ENCODE data around the gene RASL11B.
A peak's percentile ranks its signal among the peaks of the same experiment; 100 is the strongest.

The RASL11B gene

GRCh38 chr4:52912608-52913007 is 50.5 kb downstream of the RASL11B start:
- H2BK15ac ChIP-seq (replicated peaks; ENCODE audit: low read depth): no peak overlapping the region
- H4K5ac ChIP-seq (ENCODE audit: low read length): no peak overlapping the region
- no peak overlapping the region for H3K23ac ChIP-seq (ENCODE audit: low read length)
- H3K79me1 ChIP-seq (ENCODE audit: low read length): no peaks in the 10 kb centered on the region
- H4K8ac ChIP-seq (ENCODE audit: low read depth, low read length): no peak overlapping the region
- H3K4ac ChIP-seq (ENCODE audit: low read depth, low read length): no peak overlapping the region
- no CpG with 5 or more reads among the region's 2 CpGs for WGBS (ENCODE audit: extremely low coverage, insufficient coverage, low lambda C conversion rate)
- H2BK120ac ChIP-seq (ENCODE audit: low read depth, low read length): no peak overlapping the region
- H3K79me2 ChIP-seq (ENCODE audit: control insufficient read depth, insufficient read depth, low read length): no peaks in the 10 kb centered on the region
- no peak overlapping the region for H2AK5ac ChIP-seq (ENCODE audit: low read length)
- H3K18ac ChIP-seq (ENCODE audit: low read length): no peak overlapping the region
- no peak overlapping the region for H3K27ac ChIP-seq (ENCODE audit: low read depth, low read length)
- no peaks in the 10 kb centered on the region for H3K27me3 ChIP-seq (ENCODE audit: insufficient read depth, low read length, poor library complexity)
- H3K4me2 ChIP-seq (ENCODE audit: low read length): no peak overlapping the region
- H3K4me1 ChIP-seq (ENCODE audit: control insufficient read depth, low read depth, low read length): peaks cover 10% of the 10 kb centered on the region
- no peak overlapping the region for H3K56ac ChIP-seq (ENCODE audit: low read length)
- H3K9ac ChIP-seq (ENCODE audit: low read length): no peak overlapping the region
- DNase-seq: peak; percentile 32
- no peak overlapping the region for H2BK5ac ChIP-seq (ENCODE audit: low read length)
- H3K36me3 ChIP-seq (ENCODE audit: control insufficient read depth, insufficient read depth, low read length): no peaks in the 10 kb centered on the region
- no peak overlapping the region for H3K4me3 ChIP-seq (ENCODE audit: low read length)

- peak overlapping the region; percentile 88 for H2BK15ac ChIP-seq (replicated peaks; ENCODE audit: low read depth)
- H3K9ac ChIP-seq (ENCODE audit: low read length): no peak overlapping the region
- H3K79me1 ChIP-seq (ENCODE audit: low read length): no peaks in the 10 kb centered on the region
- no peak overlapping the region for H2AK5ac ChIP-seq (ENCODE audit: low read length)
- H3K56ac ChIP-seq (ENCODE audit: low read length): peak overlapping the region; percentile 64
- H3K18ac ChIP-seq (ENCODE audit: low read length): peak overlapping the region; percentile 92
- H3K27ac ChIP-seq (ENCODE audit: low read depth, low read length): no peak overlapping the region
- no CpG with 5 or more reads among the region's 3 CpGs for WGBS (ENCODE audit: extremely low coverage, insufficient coverage, low lambda C conversion rate)
- H3K4me1 ChIP-seq (ENCODE audit: control insufficient read depth, low read depth, low read length): peaks cover 13% of the 10 kb centered on the region
- H3K36me3 ChIP-seq (ENCODE audit: control insufficient read depth, insufficient read depth, low read length): no peaks in the 10 kb centered on the region
- H3K23ac ChIP-seq (ENCODE audit: low read length): peak overlapping the region; percentile 91
- no peak overlapping the region for H3K4me2 ChIP-seq (ENCODE audit: low read length)
- no peak overlapping the region for H4K8ac ChIP-seq (ENCODE audit: low read depth, low read length)
- H3K4ac ChIP-seq (ENCODE audit: low read depth, low read length): no peak overlapping the region
- H3K79me2 ChIP-seq (ENCODE audit: control insufficient read depth, insufficient read depth, low read length): no peaks in the 10 kb centered on the region
- H4K5ac ChIP-seq (ENCODE audit: low read length): no peak overlapping the region
- no peak overlapping the region for H3K4me3 ChIP-seq (ENCODE audit: low read length)
- H2BK120ac ChIP-seq (ENCODE audit: low read depth, low read length): no peak overlapping the region
- peak; percentile 60 for DNase-seq
- peak overlapping the region; percentile 41 for H2BK5ac ChIP-seq (ENCODE audit: low read length)
- H3K27me3 ChIP-seq (ENCODE audit: insufficient read depth, low read length, poor library complexity): no peaks in the 10 kb centered on the region
Measured at GRCh38 chr4:52914051-52914605, 52.0 kb downstream of the RASL11B start.

GRCh38 chr4:52915191-52915590 is 53.1 kb downstream of the RASL11B start:
- Histone ChIP-seq H2AK5ac (ENCODE audit: low read length) (no peak overlapping the region), H3K79me2 (ENCODE audit: control insufficient read depth, insufficient read depth, low read length) (no peaks in the 10 kb centered on the region), H2BK15ac (replicated peaks; ENCODE audit: low read depth) (peak overlapping the region; percentile 61), H4K8ac (ENCODE audit: low read depth, low read length) (no peak overlapping the region), H3K9ac (ENCODE audit: low read length) (no peak overlapping the region), H4K5ac (ENCODE audit: low read length) (no peak overlapping the region), H3K18ac (ENCODE audit: low read length) (no peak overlapping the region), H3K4me1 (ENCODE audit: control insufficient read depth, low read depth, low read length) (peaks cover 13% of the 10 kb centered on the region), H2BK120ac (ENCODE audit: low read depth, low read length) (no peak overlapping the region), H3K36me3 (ENCODE audit: control insufficient read depth, insufficient read depth, low read length) (no peaks in the 10 kb centered on the region), H3K4me2 (ENCODE audit: low read length) (no peak overlapping the region), H3K23ac (ENCODE audit: low read length) (no peak overlapping the region), H3K27me3 (ENCODE audit: insufficient read depth, low read length, poor library complexity) (no peaks in the 10 kb centered on the region), H3K4ac (ENCODE audit: low read depth, low read length) (no peak overlapping the region), H2BK5ac (ENCODE audit: low read length) (no peak overlapping the region), H3K27ac (ENCODE audit: low read depth, low read length) (no peak overlapping the region), H3K56ac (ENCODE audit: low read length) (no peak overlapping the region), H3K79me1 (ENCODE audit: low read length) (no peaks in the 10 kb centered on the region), H3K4me3 (ENCODE audit: low read length) (no peak overlapping the region)
- no peak for DNase-seq

GRCh38 chr4:52915730-52916300 is 53.7 kb downstream of the RASL11B start:
- Histone ChIP-seq H3K4ac (ENCODE audit: low read depth, low read length) (no peak overlapping the region), H4K8ac (ENCODE audit: low read depth, low read length) (no peak overlapping the region), H3K36me3 (ENCODE audit: control insufficient read depth, insufficient read depth, low read length) (no peaks in the 10 kb centered on the region), H3K9ac (ENCODE audit: low read length) (no peak overlapping the region), H2BK15ac (replicated peaks; ENCODE audit: low read depth) (no peak overlapping the region), H2BK5ac (ENCODE audit: low read length) (no peak overlapping the region), H3K4me2 (ENCODE audit: low read length) (no peak overlapping the region), H3K4me1 (ENCODE audit: control insufficient read depth, low read depth, low read length) (peaks cover 13% of the 10 kb centered on the region), H3K27me3 (ENCODE audit: insufficient read depth, low read length, poor library complexity) (no peaks in the 10 kb centered on the region), H3K4me3 (ENCODE audit: low read length) (no peak overlapping the region), H3K79me1 (ENCODE audit: low read length) (no peaks in the 10 kb centered on the region), H3K79me2 (ENCODE audit: control insufficient read depth, insufficient read depth, low read length) (no peaks in the 10 kb centered on the region), H3K18ac (ENCODE audit: low read length) (no peak overlapping the region), H3K27ac (ENCODE audit: low read depth, low read length) (no peak overlapping the region), H3K23ac (ENCODE audit: low read length) (no peak overlapping the region), H2BK120ac (ENCODE audit: low read depth, low read length) (no peak overlapping the region), H4K5ac (ENCODE audit: low read length) (no peak overlapping the region), H3K56ac (ENCODE audit: low read length) (no peak overlapping the region), H2AK5ac (ENCODE audit: low read length) (no peak overlapping the region)
- DNase-seq: peak; percentile 35
- no CpG with 5 or more reads among the region's 6 CpGs for WGBS (ENCODE audit: extremely low coverage, insufficient coverage, low lambda C conversion rate)

All from mesendoderm (in vitro differentiated cells).